NCI-H2171 treated with DMSO at 0.1 percent for 48 hours (cell line): Measurements from ENCODE around the gene FOXO4.

Experiments used
- DNase-seq: peaks from one replicate; lab custom pipeline; 2025; lab: John Stamatoyannopoulos, UW

FOXO4 gene

GRCh38 chrX:71099736-71100135 lies 4.1 kb downstream of the FOXO4 start:
- DNase-seq = no peak

GRCh38 chrX:71100581-71101505 lies 5.2 kb downstream of the FOXO4 start:
- DNase-seq = no peak

GRCh38 chrX:71102292-71102691 lies 6.6 kb downstream of the FOXO4 start:
- no peak for DNase-seq

GRCh38 chrX:71103110-71103983 lies 7.7 kb downstream of the FOXO4 start:
- peak; percentile 91 for DNase-seq

- no peak for DNase-seq
These were observed 10.0 kb downstream of the FOXO4 start for GRCh38 chrX:71105628-71106027.

GRCh38 chrX:71106427-71106826 lies 10.8 kb downstream of the FOXO4 start, which contains the start of gene CXorf65:
TSS of gene CXorf65 (minus strand) at chrX:71106740. CDS start at chrX:71106556, 184 bp downstream.
- DNase-seq = no peak

GRCh38 chrX:71107245-71107644 lies 11.6 kb downstream of the FOXO4 start:
- DNase-seq = no peak

GRCh38 chrX:71107762-71108360 lies 12.2 kb downstream of the FOXO4 start:
- DNase-seq = no peak

- DNase-seq = no peak
These were observed 13.4 kb downstream of the FOXO4 start for GRCh38 chrX:71109051-71109450.

- DNase-seq = no peak
These were observed 15.6 kb downstream of the FOXO4 start, which contains the start of gene IL2RG for GRCh38 chrX:71111141-71111843. TSS of gene IL2RG (minus strand) at chrX:71111577. CDS start at chrX:71111539, 38 bp downstream.

- DNase-seq = no peak
These were observed 16.3 kb downstream of the FOXO4 start for GRCh38 chrX:71111921-71112431.

GRCh38 chrX:71117358-71117757 lies 21.7 kb downstream of the FOXO4 start:
- DNase-seq = no peak

- peak; percentile 78 for DNase-seq
These were observed 22.7 kb downstream of the FOXO4 start, which contains the start of gene MED12 for GRCh38 chrX:71118032-71118984. TSS of gene MED12 (plus strand) at chrX:71118596. CDS start at chrX:71118755, 159 bp downstream.

GRCh38 chrX:71118985-71119535 lies 23.4 kb downstream of the FOXO4 start:
- no peak for DNase-seq

GRCh38 chrX:71128166-71128833 lies 32.6 kb downstream of the FOXO4 start:
- DNase-seq = no peak

GRCh38 chrX:71128915-71129765 lies 33.5 kb downstream of the FOXO4 start:
- peak; percentile 18 for DNase-seq

GRCh38 chrX:71131510-71131909 lies 35.9 kb downstream of the FOXO4 start:
- DNase-seq = no peak

- no peak for DNase-seq
These were observed 44.8 kb downstream of the FOXO4 start for GRCh38 chrX:71140440-71140839.
